HepG2 (cell line): ENCODE measurements around the gene PARD3. TPM values are rescaled to one million over a fixed set of nuclear protein-coding genes. Genes with fewer than 3 reads are reported as not detected.

Source experiments
- ATAC-seq: fragments of 200-7000 bp; cut with Tn5 transposase; 3 replicates; pipeline ENCODE4 v1.9.1; 2020; ENCODE audit warnings: mild to moderate bottlenecking, moderate library complexity
- BruUV-seq: library from RNA; stranded (reverse); fragments of 400-500 nt; replicated peaks from 2 replicates; lab custom pipeline; 2021; lab: Mats Ljungman, UMichigan
- CTCF ChIA-PET: fragments of 300-600 bp; formaldehyde crosslinking; extraction: SDS; loops from one replicate; lab custom pipeline; 2021; ENCODE audit warnings: low total read pairs, inconsistent platforms, low intra/inter-chr PET ratio; lab: Yijun Ruan, JAX
- POLR2A ChIA-PET: fragments of 350-600 bp; sonication (Branson Sonifier 250); formaldehyde crosslinking; loops from one replicate; lab custom pipeline; 2020; ENCODE audit warnings: antibody characterized with exemption, inconsistent platforms; lab: Yijun Ruan, JAX
- DNase-seq: peaks from one replicate; pipeline ENCODE4 v3.0.0-alpha.2; 2015; ENCODE audit warnings: low spot score
- FAIRE-seq: peaks from 3 replicates; lab custom pipeline; 2011; peaks lifted over from hg19 to GRCh38; lab: Jason Lieb, UNC
- H2AFZ ChIP-seq: one replicate; pipeline ENCODE4 v1.6.1; 2011; ENCODE audit warnings: low read length, inconsistent platforms
- H3K27ac ChIP-seq: fragments of 300-600 bp; 3 replicates; pipeline ENCODE4 v1.8.0; 2011; ENCODE audit warnings: mixed run types, mild to moderate bottlenecking, mixed read lengths, low read length, inconsistent platforms; ENCODE audit not compliant: insufficient read depth; ENCODE audit errors: extremely low read length
- H3K27me3 ChIP-seq, 2 experiments: fragments of 200-600 bp in 1 of 2; 2 replicates in 1 of 2; 3 replicates in 1 of 2; pipeline versions ENCODE4 v1.6.0 to v1.8.0; 2011; ENCODE audit warnings: low read length in 2 of 2, mild to moderate bottlenecking in 2 of 2, moderate library complexity in 2 of 2, inconsistent platforms in 1 of 2; ENCODE audit not compliant: insufficient read depth in 2 of 2, control insufficient read depth in 1 of 2
- H3K36me3 ChIP-seq, 2 experiments: fragments of 200-600 bp in 1 of 2; replicated peaks in 1 of 2; 2 replicates in 1 of 2; 3 replicates in 1 of 2; pipeline versions ENCODE4 v1.5.1 to v1.8.0; 2011; ENCODE audit warnings: low read length in 2 of 2, inconsistent platforms in 1 of 2; ENCODE audit not compliant: insufficient read depth in 2 of 2, control insufficient read depth in 1 of 2
- H3K4me1 ChIP-seq: 2 replicates; pipeline ENCODE4 v1.5.1; 2012; ENCODE audit warnings: low read length, inconsistent platforms; ENCODE audit not compliant: insufficient read depth
- H3K4me2 ChIP-seq: 2 replicates; pipeline ENCODE4 v1.6.0; 2011; ENCODE audit warnings: low read depth, low read length, inconsistent platforms
- H3K4me3 ChIP-seq, 3 experiments: fragments of 200-600 bp in 1 of 3; sonication (generic), shearing (Covaris generic) in 1 of 3; replicated peaks in 1 of 3; 2 replicates each; pipeline ENCODE4 v1.5.1; 2011 to 2016; ENCODE audit warnings: low read length in 3 of 3, inconsistent platforms in 2 of 3, low read depth in 2 of 3, mild to moderate bottlenecking in 2 of 3, control low read depth in 1 of 3, mixed read lengths in 1 of 3; ENCODE audit not compliant: insufficient read depth in 1 of 3
- H3K79me2 ChIP-seq: one replicate; pipeline ENCODE4 v1.6.1; 2011; ENCODE audit warnings: low read length, inconsistent platforms; ENCODE audit not compliant: insufficient read depth
- H3K9ac ChIP-seq: 2 replicates; pipeline ENCODE4 v1.6.0; 2011; ENCODE audit warnings: mild to moderate bottlenecking, low read depth, low read length, inconsistent platforms; ENCODE audit not compliant: insufficient read depth
- H3K9me3 ChIP-seq: 2 replicates; pipeline ENCODE4 v1.5.1; 2012; ENCODE audit warnings: mild to moderate bottlenecking, low read length
- H4K20me1 ChIP-seq: 2 replicates; pipeline ENCODE4 v1.6.0; 2011; ENCODE audit warnings: inconsistent platforms, mild to moderate bottlenecking, low read length, moderate library complexity; ENCODE audit not compliant: insufficient read depth
- AHR ChIP-seq: IDR thresholded peaks from 2 replicates; pipeline ENCODE4 v1.6.1; 2018; ENCODE audit warnings: missing genetic modification reagents, missing compliant biosample characterization
- ATRX ChIP-seq: sonication (generic); formaldehyde crosslinking; IDR thresholded peaks from 2 replicates; pipeline ENCODE4 v1.4.0; 2020; ENCODE audit warnings: missing genetic modification reagents, borderline replicate concordance
- ELF4 ChIP-seq: sonication (generic); formaldehyde crosslinking; IDR thresholded peaks from 2 replicates; pipeline ENCODE4 v1.5.0; 2020; ENCODE audit warnings: missing genetic modification reagents, mild to moderate bottlenecking, moderate library complexity, borderline replicate concordance
- SP140L ChIP-seq: sonication (generic); formaldehyde crosslinking; IDR thresholded peaks from 2 replicates; pipeline ENCODE4 v1.4.0; 2020; ENCODE audit warnings: missing genetic modification reagents, borderline replicate concordance
- WGBS: methylation state at CpG from one replicate; pipeline ENCODE4 v1.1.6; 2017; ENCODE audit warnings: low lambda C conversion rate; 5-methylcytosine and 5-hydroxymethylcytosine counted together
- in situ Hi-C: cut with HindIII; loops from 2 replicates; pipeline ENCODE4 v1.10.0; 2017; ENCODE audit warnings: low pct_unique_long_range_greater_than_20kb; ENCODE audit not compliant: extremely low pct_ligation_motif_present
- intact Hi-C: fragments of 100-400 bp; cut with micrococcal nuclease; formaldehyde crosslinking; loops from one replicate; pipeline ENCODE4 v1.10.0; 2022; ENCODE audit not compliant: unreplicated experiment
- polyA plus RNA-seq, 8 experiments: library from polyadenylated mRNA; depleted of rRNA in 3 of 8; stranded (reverse) in 7 of 8; unstranded in 1 of 8; fragments of >200 nt; fragmentation: Illumina TruSeq in 4 of 8; extraction: Trizol in 4 of 8; gene quantifications; 2 replicates each; pipeline versions ENCODE4 v1.2.1 to v1.2.3, GENCODE V29; 2011 to 2016; ENCODE audit warnings: low read depth in 4 of 8, missing spikeins in 1 of 8, mixed read lengths in 1 of 8; ENCODE audit not compliant: insufficient read depth in 1 of 8
- total RNA-seq, 5 experiments: library from RNA; depleted of rRNA; stranded (reverse); fragments of >200 nt; fragmentation: Illumina TruSeq; extraction: Trizol; gene quantifications; 2 replicates each; pipeline ENCODE4 v1.2.3, GENCODE V29; 2016; ENCODE audit warnings: low read depth in 1 of 5
- TF ChIP-seq, protein P1 (sequence below): sonication (generic); formaldehyde crosslinking; IDR thresholded peaks from 2 replicates; pipeline ENCODE4 v1.4.0; 2020; ENCODE audit warnings: mild to moderate bottlenecking, missing genetic modification reagents

The PARD3 gene
- total and polyA plus RNA-seq, 2 of the 13 experiments (the other 11 are each of a cell fraction or from before 2014, with no cell fraction given), result 40.9 to 60.0 TPM

DNA sequence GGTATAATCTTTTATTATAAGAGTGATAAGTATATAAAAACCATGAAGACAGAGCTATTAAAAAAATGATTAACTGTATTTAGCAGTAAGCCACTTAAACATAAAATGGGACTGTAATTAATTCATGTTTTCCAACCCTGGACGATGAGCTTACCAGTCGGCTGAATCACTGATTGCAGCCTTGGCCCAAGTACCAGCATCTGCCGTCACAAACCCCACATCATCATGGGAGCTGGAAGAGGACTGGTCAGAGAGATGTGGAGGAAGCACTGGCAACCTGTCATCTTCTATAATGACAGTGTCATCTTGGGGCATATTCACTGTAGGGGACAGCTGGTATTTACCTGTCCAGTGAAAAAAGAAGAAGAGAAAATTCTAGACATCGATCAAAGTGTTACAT, 473.6 kb downstream of the PARD3 start:
- CTCF ChIA-PET, result no interaction called here
- ATAC-seq (no peak), DNase-seq (no peak), FAIRE-seq (no peak)
- WGBS, result 98% methylated on average over 4 of the region's 4 CpGs
- no peaks in the 10 kb centered on the region for H3K9me3 ChIP-seq
- H3K4me2 ChIP-seq, result no peak overlapping the region
- no peaks in the 10 kb centered on the region for H3K27me3 ChIP-seq
- no peak overlapping the region for H3K9ac ChIP-seq
- H2AFZ ChIP-seq, result no peak overlapping the region
- H3K79me2 ChIP-seq, result no peaks in the 10 kb centered on the region
- TF ChIP-seq SP140L (CRISPR knock-in tag), result no peak
- no peak overlapping the region for H3K4me3 ChIP-seq
- H3K27ac ChIP-seq, result no peak overlapping the region
- intact Hi-C loops, result no loop called here
- no TSS peak for BruUV-seq
- H3K4me1 ChIP-seq, result peaks cover 33% of the 10 kb centered on the region
- no peaks in the 10 kb centered on the region for H4K20me1 ChIP-seq
- peaks cover 4 to 7% of the 10 kb centered on the region in 2 experiments; a peak in 3 of 5 replicates for H3K36me3 ChIP-seq
- in situ Hi-C loops, result no loop called here
- POLR2A ChIA-PET, result no interaction called here

DNA sequence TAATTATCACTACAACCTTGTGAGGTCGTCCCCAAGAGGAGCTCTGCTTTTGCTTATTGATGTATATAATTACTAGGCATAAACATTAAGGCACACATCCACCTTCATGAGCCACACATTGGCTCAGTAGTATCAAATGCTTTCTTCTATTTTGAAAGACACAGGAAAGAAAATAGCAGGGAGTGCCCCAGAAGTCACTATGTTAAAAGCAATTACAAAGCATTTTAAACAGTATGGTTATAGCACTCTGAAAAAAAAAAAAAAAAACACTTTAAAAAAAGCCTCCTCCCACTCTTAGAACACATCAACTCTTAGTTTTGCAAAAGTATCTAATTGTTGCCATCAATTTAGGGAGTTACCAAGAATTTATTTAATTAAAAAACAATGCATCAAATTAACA, 474.2 kb downstream of the PARD3 start:
- Histone ChIP-seq H3K36me3 (peaks cover 4 to 7% of the 10 kb centered on the region in 2 experiments; a peak in 3 of 5 replicates), H3K9ac (no peak overlapping the region), H3K4me1 (peaks cover 28% of the 10 kb centered on the region)
- CTCF ChIA-PET, result no interaction called here
- no TSS peak for BruUV-seq
- no peak for ATAC-seq
- WGBS, result 100% methylated on average over 1 of the region's 1 CpG
- TF ChIP-seq, protein P1, sequence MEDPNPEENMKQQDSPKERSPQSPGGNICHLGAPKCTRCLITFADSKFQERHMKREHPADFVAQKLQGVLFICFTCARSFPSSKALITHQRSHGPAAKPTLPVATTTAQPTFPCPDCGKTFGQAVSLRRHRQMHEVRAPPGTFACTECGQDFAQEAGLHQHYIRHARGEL, result no peak
- TF ChIP-seq ELF4, result no peak
- no peak for TF ChIP-seq AHR (CRISPR knock-in tag)
- TF ChIP-seq ATRX (CRISPR knock-in tag), result no peak
- TF ChIP-seq, all 625 proteins: peak for 0
- H2AFZ ChIP-seq, result no peak overlapping the region
- H3K79me2 ChIP-seq, result no peaks in the 10 kb centered on the region
- H3K4me2 ChIP-seq, result no peak overlapping the region
- POLR2A ChIA-PET, result no interaction called here
- no peaks in the 10 kb centered on the region for H3K27me3 ChIP-seq
- no peaks in the 10 kb centered on the region for H4K20me1 ChIP-seq
- intact Hi-C loops, result no loop called here
- in situ Hi-C loops, result no loop called here
- H3K27ac ChIP-seq, result no peak overlapping the region
- DNase-seq (no peak), FAIRE-seq (no peak)
- no peak overlapping the region for H3K4me3 ChIP-seq
- H3K9me3 ChIP-seq, result no peaks in the 10 kb centered on the region
